ENCODE results near the gene HBE1. TPM values are rescaled to one million over a fixed set of nuclear protein-coding genes. Genes with fewer than 3 reads are reported as not detected.
"Not testable (repeated sequence)": the region's sequence is repeated elsewhere in the genome, so short reads cannot be mapped to it uniquely, and the experiment has no call there.

The HBE1 gene
- total and polyA plus RNA-seq, 2 experiments from 2014 or later: not detected

DNA sequence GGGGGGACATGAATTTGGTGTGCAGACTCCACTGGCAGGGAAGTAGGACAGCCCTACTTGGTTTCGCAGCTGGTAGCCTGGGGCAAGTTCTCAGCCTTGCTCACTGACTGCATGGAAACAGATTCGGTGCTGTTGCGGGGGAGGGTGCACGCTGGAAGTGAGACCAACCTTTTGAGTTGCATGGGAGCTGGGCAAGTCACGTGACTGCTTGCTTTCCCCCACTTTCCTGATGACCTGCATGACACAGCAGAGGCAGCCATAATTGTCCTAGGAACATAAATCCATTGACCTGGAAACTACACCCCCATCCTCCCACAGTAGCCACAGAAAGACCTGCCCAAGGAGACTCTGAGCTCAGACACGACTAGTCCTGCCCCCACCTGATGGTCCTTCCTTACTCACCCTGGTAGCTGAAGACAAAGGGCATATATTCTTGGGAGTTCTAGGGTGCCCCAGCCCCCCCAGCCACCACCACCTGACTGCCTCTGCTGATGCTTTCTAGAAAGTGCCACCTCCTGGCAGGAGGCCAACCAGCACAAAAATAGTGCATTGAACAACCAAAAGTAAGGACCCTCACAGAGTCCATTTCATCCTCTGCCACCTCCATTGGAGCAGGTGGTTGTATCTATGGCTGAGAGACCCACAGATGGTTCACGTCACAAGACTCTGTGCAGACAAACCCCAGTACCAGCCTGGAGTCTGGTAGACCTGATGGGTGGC is 11.0 kb downstream of the HBE1 start:
- TF ChIP-seq EZH2phosphoT487 (IDR thresholded peaks at IDR 0.05; ENCODE audit: insufficient read depth, low read depth) (no peak), EZH2 (IDR thresholded peaks at IDR 0.05; ENCODE audit: insufficient read depth, poor library complexity, severe bottlenecking) (no peak)
- Histone ChIP-seq H3K9me2 (ENCODE audit: insufficient read depth) (no peaks in the 10 kb centered on the region), H3K4me1 (ENCODE audit: insufficient read depth) (no peaks in the 10 kb centered on the region), H3K79me2 (ENCODE audit: insufficient read depth) (no peaks in the 10 kb centered on the region), H3K36me3 (ENCODE audit: low read depth) (no peaks in the 10 kb centered on the region), H4K20me1 (ENCODE audit: insufficient read depth) (no peaks in the 10 kb centered on the region), H3K9me3 (ENCODE audit: low read depth) (no peaks in the 10 kb centered on the region), H3K27me3 (replicated peaks; ENCODE audit: insufficient read depth) (no peaks in the 10 kb centered on the region), H3K27ac (no peak overlapping the region), H3F3A (ENCODE audit: insufficient read depth) (no peaks in the 10 kb centered on the region), H3K4me3 (no peak overlapping the region), H2AFZ (no peak overlapping the region), H3K4me2 (ENCODE audit: unreplicated experiment) (no peak overlapping the region), H3K9ac (no peak overlapping the region)
- in situ Hi-C loops (cut with MboI): no loop called here
- no peak for DNase-seq
- 52 to 65% methylated on average over 6 to 7 of the region's 7 CpGs for WGBS, 2 experiments (ENCODE audit: low coverage in 1 of 2, low lambda C conversion rate in 2 of 2, missing lambda C conversion rate in 2 of 2)

DNA sequence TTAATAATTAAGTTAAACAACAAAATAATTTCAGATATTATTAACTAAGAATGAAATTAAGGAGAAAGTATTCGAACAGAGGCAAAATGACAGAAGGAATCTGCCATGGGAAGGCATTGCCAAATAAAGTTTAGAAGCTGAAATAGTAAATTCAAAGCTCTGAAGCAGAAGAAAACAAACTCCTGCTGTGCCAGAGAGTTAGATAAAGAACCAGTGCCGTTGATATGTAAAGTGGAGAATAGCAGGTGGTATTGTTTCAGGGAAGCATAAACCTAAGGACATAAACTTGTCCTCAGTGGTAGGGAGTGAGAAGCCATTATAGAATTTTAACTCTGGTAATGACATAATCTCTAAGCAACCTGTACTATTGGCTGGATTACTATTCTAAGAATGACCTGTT is 12.4 kb downstream of the HBE1 start:
- H3K4me3 ChIP-seq: no peak overlapping the region

DNA sequence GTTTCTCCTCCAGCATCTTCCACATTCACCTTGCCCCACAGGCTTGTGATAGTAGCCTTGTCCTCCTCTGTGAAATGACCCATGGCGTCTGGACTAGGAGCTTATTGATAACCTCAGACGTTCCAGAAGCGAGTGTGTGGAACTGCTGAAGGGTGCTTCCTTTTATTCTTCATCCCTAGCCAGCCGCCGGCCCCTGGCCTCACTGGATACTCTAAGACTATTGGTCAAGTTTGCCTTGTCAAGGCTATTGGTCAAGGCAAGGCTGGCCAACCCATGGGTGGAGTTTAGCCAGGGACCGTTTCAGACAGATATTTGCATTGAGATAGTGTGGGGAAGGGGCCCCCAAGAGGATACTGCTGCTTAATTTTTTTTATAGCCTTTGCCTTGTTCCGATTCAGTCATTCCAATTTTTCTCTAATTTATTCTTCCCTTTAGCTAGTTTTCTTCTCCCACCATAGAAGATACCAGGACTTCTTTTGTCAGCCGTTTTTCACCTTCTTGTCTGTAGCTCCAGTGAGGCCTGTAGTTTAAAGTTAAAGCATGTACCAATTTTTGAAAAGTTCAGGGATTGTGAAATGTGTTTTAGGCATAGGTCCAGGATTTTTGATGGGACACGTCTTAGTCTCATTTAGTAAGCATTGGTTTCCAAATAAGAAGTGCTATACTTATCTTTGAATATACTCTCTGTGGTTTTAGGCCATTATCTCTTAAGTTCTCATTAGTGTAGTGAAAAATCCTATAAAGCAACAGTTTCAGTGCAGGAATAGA is 14.9 kb downstream of the HBE1 start, which contains the start of gene HBG2:
TSS of gene HBG2 (minus strand) at position 136 of the 768 bp plus-strand sequence. CDS start at position 83, 53 bp downstream.
- H3K27me3 ChIP-seq (replicated peaks; ENCODE audit: insufficient read depth); in situ Hi-C loops (cut with MboI); H4K20me1 ChIP-seq (ENCODE audit: insufficient read depth); H3K4me3 ChIP-seq; H3K9me3 ChIP-seq (ENCODE audit: low read depth); H3K9me2 ChIP-seq (ENCODE audit: insufficient read depth); H3K4me1 ChIP-seq (ENCODE audit: insufficient read depth); H3K36me3 ChIP-seq (ENCODE audit: low read depth); H2AFZ ChIP-seq; H3F3A ChIP-seq (ENCODE audit: insufficient read depth); DNase-seq; H3K4me2 ChIP-seq (ENCODE audit: unreplicated experiment); H3K79me2 ChIP-seq (ENCODE audit: insufficient read depth); H3K9ac ChIP-seq; H3K27ac ChIP-seq: not testable (repeated sequence)
- WGBS, 2 experiments (ENCODE audit: low coverage in 1 of 2, low lambda C conversion rate in 2 of 2, missing lambda C conversion rate in 2 of 2): 32 to 46% methylated on average over 4 of the region's 9 CpGs

More for the DNA sequence above, 12.4 kb downstream of the HBE1 start:
- no peak for TF ChIP-seq EZH2phosphoT487 (IDR thresholded peaks at IDR 0.05; ENCODE audit: insufficient read depth, low read depth)
- TF ChIP-seq EZH2 (IDR thresholded peaks at IDR 0.05; ENCODE audit: insufficient read depth, poor library complexity, severe bottlenecking): no peak
- H3F3A ChIP-seq (ENCODE audit: insufficient read depth): no peaks in the 10 kb centered on the region
- H3K9ac ChIP-seq: no peak overlapping the region
- H3K9me2 ChIP-seq (ENCODE audit: insufficient read depth): no peaks in the 10 kb centered on the region
- no peaks in the 10 kb centered on the region for H3K79me2 ChIP-seq (ENCODE audit: insufficient read depth)
- no peaks in the 10 kb centered on the region for H3K36me3 ChIP-seq (ENCODE audit: low read depth)
- H3K27ac ChIP-seq: no peak overlapping the region
- H3K4me2 ChIP-seq (ENCODE audit: unreplicated experiment): no peak overlapping the region
- no peak overlapping the region for H2AFZ ChIP-seq
- H3K4me1 ChIP-seq (ENCODE audit: insufficient read depth): no peaks in the 10 kb centered on the region
- no peaks in the 10 kb centered on the region for H3K9me3 ChIP-seq (ENCODE audit: low read depth)
- no peaks in the 10 kb centered on the region for H3K27me3 ChIP-seq (replicated peaks; ENCODE audit: insufficient read depth)
- in situ Hi-C loops (cut with MboI): no loop called here
- H4K20me1 ChIP-seq (ENCODE audit: insufficient read depth): no peaks in the 10 kb centered on the region
- DNase-seq: no peak
- WGBS, 2 experiments (ENCODE audit: low coverage in 1 of 2, low lambda C conversion rate in 2 of 2, missing lambda C conversion rate in 2 of 2): 21 to 22% methylated on average over 2 of the region's 2 CpGs

GRCh38 chr11:5254023-5254422 is 15.7 kb downstream of the HBE1 start:
- DNase-seq; H3K4me1 ChIP-seq (ENCODE audit: insufficient read depth); H3F3A ChIP-seq (ENCODE audit: insufficient read depth); H3K36me3 ChIP-seq (ENCODE audit: low read depth); H3K4me3 ChIP-seq; H3K9me3 ChIP-seq (ENCODE audit: low read depth); H3K9ac ChIP-seq; in situ Hi-C loops (cut with MboI); H3K27ac ChIP-seq; H2AFZ ChIP-seq; H3K9me2 ChIP-seq (ENCODE audit: insufficient read depth); H3K79me2 ChIP-seq (ENCODE audit: insufficient read depth); H3K4me2 ChIP-seq (ENCODE audit: unreplicated experiment); H3K27me3 ChIP-seq (replicated peaks; ENCODE audit: insufficient read depth); H4K20me1 ChIP-seq (ENCODE audit: insufficient read depth): not testable (repeated sequence)
- WGBS, 2 experiments (ENCODE audit: low coverage in 1 of 2, low lambda C conversion rate in 2 of 2, missing lambda C conversion rate in 2 of 2): 45 to 63% methylated on average over 2 of the region's 2 CpGs

DNA sequence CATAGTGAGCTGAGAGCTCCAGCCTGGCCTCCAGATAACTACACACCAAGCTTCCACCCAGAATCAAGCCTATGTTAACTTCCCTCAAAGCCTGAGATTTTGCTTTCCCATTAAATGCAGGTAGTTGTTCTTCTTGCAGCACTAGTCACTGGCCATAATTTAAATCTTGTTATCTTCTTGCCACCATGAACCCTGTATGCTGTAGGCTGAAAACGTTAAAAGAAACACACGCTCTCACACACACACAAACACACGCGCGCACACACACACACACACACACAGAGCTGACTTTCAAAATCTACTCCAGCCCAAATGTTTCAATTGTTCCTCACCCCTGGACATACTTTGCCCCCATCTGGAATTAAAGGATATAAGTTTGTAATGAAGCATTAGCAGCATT is 16.3 kb downstream of the HBE1 start:
- H3K4me2 ChIP-seq (ENCODE audit: unreplicated experiment); H3K9me2 ChIP-seq (ENCODE audit: insufficient read depth); H3K27me3 ChIP-seq (replicated peaks; ENCODE audit: insufficient read depth); H4K20me1 ChIP-seq (ENCODE audit: insufficient read depth); H3K9ac ChIP-seq; DNase-seq; H3K79me2 ChIP-seq (ENCODE audit: insufficient read depth); H3K9me3 ChIP-seq (ENCODE audit: low read depth); H3K4me1 ChIP-seq (ENCODE audit: insufficient read depth); H3K4me3 ChIP-seq; H3K27ac ChIP-seq; H3F3A ChIP-seq (ENCODE audit: insufficient read depth); in situ Hi-C loops (cut with MboI); H2AFZ ChIP-seq; H3K36me3 ChIP-seq (ENCODE audit: low read depth): not testable (repeated sequence)
- 49 to 50% methylated on average over 5 of the region's 5 CpGs for WGBS, 2 experiments (ENCODE audit: low coverage in 1 of 2, low lambda C conversion rate in 2 of 2, missing lambda C conversion rate in 2 of 2)

Measured in GM23248 (cell line).